ENCODE data around the gene SLC28A1.
A peak's percentile ranks its signal among the peaks of the same experiment; 100 is the strongest.
"Not testable (repeated sequence)": the region's sequence is repeated elsewhere in the genome, so short reads cannot be mapped to it uniquely, and the experiment has no call there.

Gene SLC28A1

GRCh38 chr15:84862214-84862975 is 22.1 kb upstream of the SLC28A1 start:
- no peak for DNase-seq

DNA sequence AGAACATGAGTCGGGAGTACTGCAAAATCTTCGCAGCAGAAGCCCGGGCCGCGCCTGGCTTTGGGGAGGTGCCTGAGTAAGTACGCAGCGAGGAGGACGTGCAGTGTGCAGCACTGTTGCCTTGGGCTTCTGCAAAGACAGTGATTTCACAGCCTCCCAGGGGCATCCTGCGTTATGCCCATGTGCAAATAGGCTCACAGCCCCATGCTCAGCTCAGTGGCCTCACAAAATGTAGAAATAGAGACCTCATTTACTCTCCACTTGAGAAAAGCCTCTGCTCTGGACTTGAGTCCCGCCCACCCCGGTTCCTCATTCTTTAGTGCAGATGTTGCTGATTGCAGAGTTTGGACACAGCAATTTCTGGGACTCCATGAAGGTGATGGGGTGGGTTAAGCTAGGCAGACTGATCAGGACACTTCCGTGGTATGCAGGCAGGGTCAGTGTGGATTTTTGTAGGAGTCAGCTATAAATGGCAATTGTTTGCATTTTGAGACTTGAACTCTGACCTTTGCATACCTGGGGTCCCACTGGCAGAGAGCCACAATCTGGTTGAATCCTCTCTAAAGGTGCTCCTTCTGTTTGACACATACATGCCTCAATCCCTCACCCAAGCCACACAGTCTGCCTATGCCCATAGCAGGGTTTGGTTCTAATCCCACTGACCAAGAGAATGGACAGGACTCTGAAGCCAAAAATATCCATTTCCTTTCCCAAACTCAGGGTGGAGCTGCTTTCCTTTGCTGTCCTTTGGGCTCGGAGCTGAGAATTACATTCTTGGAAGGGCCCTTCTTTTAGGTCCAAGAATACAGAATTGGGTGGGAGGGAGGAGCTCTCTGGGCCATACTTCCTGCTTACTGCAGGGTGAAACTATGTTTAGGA is 20.7 kb upstream of the SLC28A1 start:
- no peak for DNase-seq

GRCh38 chr15:84864444-84864795 is 20.0 kb upstream of the SLC28A1 start:
- DNase-seq: no peak

DNA sequence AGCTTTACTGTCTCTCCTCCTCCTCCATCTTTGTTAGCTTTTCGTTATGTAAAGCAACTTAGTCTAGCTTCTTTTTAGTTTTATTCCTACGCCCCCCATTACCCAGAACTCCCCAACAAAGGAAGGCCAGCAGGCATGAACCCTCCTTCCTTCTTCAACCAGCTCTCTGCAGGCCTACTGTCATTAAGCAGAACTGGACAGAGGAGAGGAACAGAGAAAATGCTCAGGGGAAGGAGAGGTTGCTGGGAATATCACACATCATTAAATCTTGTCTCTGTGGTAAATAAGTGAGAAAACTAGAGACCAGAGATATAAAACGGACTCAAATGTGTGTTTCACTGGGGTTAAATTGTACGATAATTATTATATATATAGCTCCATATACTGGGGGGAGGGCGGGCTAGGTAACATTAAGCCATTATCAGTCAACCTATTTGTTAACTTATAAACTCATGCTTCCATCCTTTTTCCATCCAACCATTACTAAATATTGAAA is 19.3 kb upstream of the SLC28A1 start:
- no peak for DNase-seq

- DNase-seq: no peak
Observed at GRCh38 chr15:84868037-84868880, 16.2 kb upstream of the SLC28A1 start.

DNA sequence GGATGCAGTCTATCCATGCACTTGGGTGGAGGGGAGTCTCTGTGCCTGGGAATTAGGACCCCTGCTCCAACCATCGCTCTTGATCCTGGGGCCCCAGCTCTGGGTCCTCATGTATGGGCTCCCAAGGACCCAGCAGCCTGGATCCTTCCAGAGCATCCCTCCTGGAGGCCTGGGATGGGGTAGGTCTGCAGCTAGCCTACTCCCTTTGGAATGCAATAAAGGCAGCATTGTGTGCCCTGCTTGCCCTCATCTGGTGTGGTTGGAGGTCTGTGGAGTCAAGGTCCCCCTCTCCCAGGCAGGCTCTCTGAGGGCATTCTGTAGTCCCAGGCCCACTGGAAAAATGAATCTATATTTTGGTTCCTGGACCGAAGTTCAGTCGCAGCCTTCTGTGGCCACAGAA is 15.0 kb upstream of the SLC28A1 start:
- no peak for DNase-seq

DNA sequence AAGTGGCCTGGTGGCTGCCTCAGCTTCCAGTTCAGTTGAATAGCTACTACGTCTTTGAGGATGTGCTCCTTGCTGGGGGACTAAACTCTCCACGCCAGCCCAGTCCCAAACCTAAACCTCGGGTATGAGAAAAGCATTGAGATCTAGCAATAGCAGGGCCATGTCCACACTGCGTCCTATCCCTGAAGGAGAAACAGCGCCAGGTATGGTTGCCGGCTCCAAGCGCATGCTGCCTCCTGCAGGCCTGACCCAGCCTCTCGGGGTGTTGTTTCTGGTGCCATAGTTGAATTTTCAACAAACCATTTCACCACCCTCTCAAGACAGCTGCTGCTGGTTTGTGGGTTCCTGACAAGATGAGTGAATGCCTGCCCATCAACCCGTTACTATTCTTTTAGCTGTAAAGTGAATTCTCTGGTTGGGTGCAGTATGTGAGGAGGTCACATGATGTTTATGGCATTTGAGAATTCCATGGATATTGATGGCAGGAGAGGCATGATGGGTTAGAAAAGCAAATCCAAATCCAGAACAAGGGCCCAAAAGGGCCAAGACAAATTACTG is 13.0 kb upstream of the SLC28A1 start:
- no peak for DNase-seq

DNA sequence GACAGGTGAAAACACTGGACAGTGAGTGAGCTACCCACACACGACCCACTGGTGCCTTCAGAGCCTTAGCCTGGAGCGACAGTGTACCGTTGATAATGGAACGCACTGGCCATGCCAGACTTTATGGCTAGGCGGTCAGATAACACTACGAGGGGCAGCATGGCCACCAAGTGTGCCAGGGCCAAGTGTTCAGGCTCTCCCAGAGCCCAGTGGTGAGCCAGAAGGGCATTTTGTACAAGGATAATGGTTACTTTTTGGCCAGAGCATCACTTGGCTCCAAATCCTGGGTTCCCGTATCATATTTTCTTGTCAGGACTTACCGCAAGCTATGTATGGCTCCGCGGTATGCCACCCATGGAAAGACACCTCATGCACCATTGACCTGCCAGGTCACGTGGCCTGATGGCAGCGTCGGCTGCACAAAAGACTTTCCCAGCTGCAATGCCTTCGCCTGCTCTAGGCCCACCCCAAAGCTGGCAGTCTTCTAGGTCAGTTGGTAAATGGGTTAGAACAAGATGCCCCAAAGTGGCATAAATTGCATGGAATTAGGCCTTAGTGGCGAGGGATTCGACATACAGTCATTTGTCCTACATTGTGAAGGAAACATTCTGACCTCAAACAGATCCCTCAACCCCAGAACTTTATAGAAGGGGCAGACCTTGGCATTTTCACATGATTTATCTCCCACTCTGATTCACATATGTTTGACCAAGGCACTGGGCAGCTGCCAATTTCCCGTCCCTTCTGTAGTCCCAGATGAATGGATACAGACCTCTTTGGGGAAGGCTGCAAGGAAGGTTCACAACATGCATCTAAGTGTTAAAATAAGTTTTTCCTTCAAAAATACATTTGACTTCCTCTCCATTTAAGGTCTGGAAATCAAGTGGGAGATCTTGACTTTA is 12.2 kb upstream of the SLC28A1 start:
- no peak for DNase-seq

DNA sequence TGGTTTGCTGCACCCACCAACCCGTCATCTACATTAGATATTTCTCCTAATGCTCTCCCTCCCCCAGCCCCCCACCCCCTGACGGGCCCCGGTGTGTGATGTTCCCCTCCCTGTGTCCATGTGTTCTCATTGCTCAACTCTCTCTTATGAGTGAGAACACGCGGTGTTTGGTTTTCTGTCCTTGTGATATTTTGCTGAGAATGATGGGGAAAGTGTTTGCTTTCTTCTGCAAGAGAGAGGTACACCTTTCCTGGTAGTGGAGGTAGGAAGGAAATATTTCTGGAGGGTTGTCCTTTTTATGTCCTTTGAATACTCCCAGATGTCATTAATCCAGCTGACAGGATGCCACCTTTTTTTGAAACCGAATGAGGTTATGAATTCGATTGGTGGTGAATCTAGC is 10.5 kb upstream of the SLC28A1 start:
- DNase-seq: no peak

GRCh38 chr15:84874981-84875699 is 9.3 kb upstream of the SLC28A1 start:
- DNase-seq: no peak

GRCh38 chr15:84876269-84876668 is 8.2 kb upstream of the SLC28A1 start:
- no peak for DNase-seq

GRCh38 chr15:84877701-84878100 is 6.8 kb upstream of the SLC28A1 start:
- not testable (repeated sequence) for DNase-seq

GRCh38 chr15:84878504-84878903 is 6.0 kb upstream of the SLC28A1 start:
- peak; percentile 53 to 67 for DNase-seq

DNA sequence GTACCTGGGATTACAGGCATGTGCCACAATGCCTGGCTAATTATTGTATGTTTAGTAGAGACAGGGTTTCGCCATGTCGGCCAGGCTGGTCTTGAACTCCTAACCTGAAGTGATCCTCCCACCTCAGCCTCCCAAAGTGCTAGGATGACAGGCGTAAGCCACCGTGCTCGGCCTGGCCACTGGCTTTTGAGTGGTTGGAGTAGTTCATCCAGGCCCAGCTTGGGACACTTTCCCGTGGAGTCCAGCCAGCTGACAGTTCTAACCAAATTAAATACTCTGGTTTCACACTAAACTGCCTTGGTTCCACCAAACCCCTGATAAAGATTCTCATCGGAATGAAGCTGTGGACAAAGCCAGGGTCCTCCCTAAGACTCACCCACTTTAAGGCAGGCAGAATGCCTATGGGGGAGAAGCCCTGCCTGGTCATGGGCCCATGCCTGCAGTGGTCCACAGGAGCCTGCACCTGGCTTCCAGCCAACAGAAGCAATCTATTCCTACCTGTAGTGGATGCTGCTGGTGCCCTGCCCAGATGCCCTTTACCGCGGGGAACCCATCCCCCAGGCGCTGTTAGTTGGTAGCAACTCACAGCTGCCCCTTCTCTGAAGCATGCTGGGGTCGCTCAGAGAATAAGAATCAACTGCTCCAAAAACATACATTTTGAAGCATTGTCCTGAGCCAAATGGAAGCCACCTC is 5.2 kb upstream of the SLC28A1 start:
- DNase-seq: no peak

DNA sequence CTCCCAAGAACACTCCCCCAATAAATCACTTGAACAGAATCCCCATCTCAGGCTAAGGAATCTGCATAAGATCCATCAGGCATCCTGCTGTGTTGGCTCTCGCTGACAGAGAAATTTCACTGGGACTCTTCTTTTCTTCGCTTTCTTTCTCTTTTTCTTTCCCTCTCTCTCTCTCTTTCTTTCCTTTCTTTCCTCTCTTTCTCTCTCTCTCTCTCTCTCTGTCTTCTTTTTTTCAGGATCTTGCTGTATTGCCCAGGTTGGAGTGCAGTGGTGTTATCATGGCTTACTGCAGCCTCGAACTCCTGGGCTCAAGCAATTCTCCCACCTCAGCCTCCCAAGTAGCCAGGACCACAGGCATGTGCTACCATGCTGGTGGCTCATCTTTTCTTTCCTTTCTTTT is 4.5 kb upstream of the SLC28A1 start:
- no peak for DNase-seq

DNA sequence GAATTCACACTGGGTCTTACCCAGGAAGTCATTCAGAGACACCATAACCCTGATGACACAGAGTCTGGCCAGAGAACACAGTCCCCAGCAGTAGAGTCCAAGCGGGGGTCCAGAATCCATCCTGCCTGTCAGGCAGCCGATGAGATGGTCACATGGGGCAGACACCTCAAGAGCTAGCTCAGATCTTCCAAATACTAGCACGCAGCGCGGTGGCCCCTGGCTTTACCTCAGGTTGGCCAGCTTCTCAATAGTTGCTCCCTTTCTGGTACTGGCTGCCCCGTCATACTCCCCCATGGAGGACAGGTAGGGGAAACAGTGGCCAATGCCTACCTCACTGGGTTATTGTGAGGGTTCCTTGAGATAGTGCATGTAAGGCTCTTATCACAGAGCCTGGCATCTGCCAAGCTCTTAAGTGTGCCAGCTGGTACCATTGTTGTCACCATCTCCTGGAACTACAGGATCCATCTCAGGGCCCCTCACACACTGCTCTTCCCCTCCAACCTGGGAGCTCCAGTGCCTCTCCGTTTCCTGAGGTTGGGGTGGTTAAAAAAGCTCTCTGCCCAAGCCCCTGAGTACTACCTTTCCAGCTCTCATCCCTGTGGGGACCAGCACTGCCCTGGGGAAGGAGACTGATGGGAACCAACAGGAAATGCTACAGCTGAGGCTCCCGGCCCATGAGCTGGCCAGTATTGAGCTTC is 3.5 kb upstream of the SLC28A1 start:
- no peak for DNase-seq

DNA sequence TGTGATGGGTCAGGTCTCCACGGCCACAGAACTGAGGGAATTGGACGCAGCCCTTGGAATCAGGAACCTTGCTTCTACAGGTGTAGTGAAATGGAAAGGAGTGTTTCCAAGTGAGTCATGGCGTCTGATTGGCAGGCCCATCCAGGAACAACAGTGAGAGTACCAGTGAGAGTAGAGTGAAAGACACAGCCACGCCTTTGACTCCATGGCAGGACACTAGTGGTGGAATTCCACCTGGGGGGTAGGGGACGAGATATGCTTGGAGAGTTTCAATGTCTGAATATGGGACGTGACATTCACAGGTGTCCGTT is 3.0 kb upstream of the SLC28A1 start:
- no peak for DNase-seq

- DNase-seq: no peak
Observed at GRCh38 chr15:84883466-84883865, 996 bp upstream of the SLC28A1 start.

DNA sequence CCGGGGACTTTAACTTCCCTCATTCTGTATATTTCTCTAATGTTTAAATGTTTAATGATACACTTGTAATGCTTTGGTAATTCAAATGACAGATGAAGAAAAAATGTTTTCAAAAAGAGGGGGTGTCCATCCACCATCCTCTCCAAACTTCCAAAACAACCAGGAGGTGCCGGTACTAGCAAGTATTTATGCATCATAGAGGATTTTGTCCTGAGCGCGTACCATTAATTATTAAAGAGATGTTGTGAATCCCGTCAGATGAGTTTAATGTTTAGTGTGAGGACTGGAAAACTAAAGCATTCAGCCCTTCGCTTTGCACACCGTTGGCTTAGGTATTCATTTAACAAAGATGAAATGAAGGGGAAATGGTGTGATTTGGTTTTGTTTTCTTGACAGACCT is 1.3 kb downstream of the SLC28A1 start:
- DNase-seq: no peak

All from NCI-H526 (cell line).